K562 (cell line): Measurements from ENCODE around the gene PRR14L. TPM values are rescaled to one million over a fixed set of nuclear protein-coding genes. Genes with fewer than 3 reads are reported as not detected.
"Not testable (repeated sequence)": the region's sequence is repeated elsewhere in the genome, so short reads cannot be mapped to it uniquely, and the experiment has no call there.

Source experiments
- ATAC-seq: fragments of 200-7000 bp; cut with Tn5 transposase; 3 replicates; pipeline ENCODE4 v1.9.1; 2020; ENCODE audit warnings: moderate library complexity
- BruUV-seq: library from RNA; stranded (reverse); fragments of 400-500 nt; replicated peaks from 2 replicates; lab custom pipeline; 2021; lab: Mats Ljungman, UMichigan
- CTCF ChIA-PET: fragments of 300-600 bp; formaldehyde crosslinking; extraction: SDS; loops from one replicate; lab custom pipeline; 2021; ENCODE audit warnings: low intra/inter-chr PET ratio; lab: Yijun Ruan, JAX
- POLR2A ChIA-PET: fragments of 300-600, 350-650 bp; sonication (Branson Sonifier 250); formaldehyde crosslinking; extraction: SDS; loops from one replicate; lab custom pipeline; 2021; ENCODE audit warnings: antibody characterized with exemption, inconsistent platforms; lab: Yijun Ruan, JAX
- DNase-seq, 4 experiments: peaks; one replicate each; pipeline versions ENCODE4 v3.0.0 to v3.0.0-alpha.2; 2011 to 2018; ENCODE audit warnings: low spot score in 3 of 4, mixed read lengths in 3 of 4; ENCODE audit errors: extremely low read depth in 1 of 4
- FAIRE-seq: peaks from 2 replicates; lab custom pipeline; 2011; peaks lifted over from hg19 to GRCh38; lab: Jason Lieb, UNC
- H2AFZ ChIP-seq: 2 replicates; pipeline ENCODE4 v1.6.0; 2011; ENCODE audit warnings: low read depth, low read length, control low read depth, inconsistent platforms
- H3K27ac ChIP-seq: fragments of 200-600 bp; 3 replicates; pipeline ENCODE4 v1.8.0; 2011; ENCODE audit warnings: low read depth, mild to moderate bottlenecking, control low read depth, inconsistent platforms, low read length, moderate library complexity, mixed read lengths; ENCODE audit errors: extremely low read depth
- H3K27me3 ChIP-seq, 2 experiments: fragments of 300-600 bp in 1 of 2; 2 replicates in 1 of 2; 3 replicates in 1 of 2; pipeline versions ENCODE4 v1.6.0 to v1.8.0; 2011; ENCODE audit warnings: inconsistent platforms in 2 of 2, low read length in 2 of 2, mild to moderate bottlenecking in 1 of 2, mixed read lengths in 1 of 2, moderate library complexity in 1 of 2; ENCODE audit not compliant: control insufficient read depth in 2 of 2, insufficient read depth in 2 of 2
- H3K36me3 ChIP-seq: fragments of 300-600 bp; 3 replicates; pipeline ENCODE4 v1.8.0; 2011; ENCODE audit warnings: mild to moderate bottlenecking, low read length, inconsistent platforms; ENCODE audit not compliant: control insufficient read depth, insufficient read depth
- H3K4me1 ChIP-seq, 2 experiments: fragments of 200-600 bp in 1 of 2; replicated peaks in 1 of 2; 2 replicates in 1 of 2; 3 replicates in 1 of 2; pipeline versions ENCODE4 v1.5.1 to v1.8.0; 2011; ENCODE audit warnings: inconsistent platforms in 2 of 2, low read length in 2 of 2, mild to moderate bottlenecking in 1 of 2, mixed read lengths in 1 of 2, moderate library complexity in 1 of 2; ENCODE audit not compliant: control insufficient read depth in 2 of 2, insufficient read depth in 2 of 2
- H3K4me2 ChIP-seq: 2 replicates; pipeline ENCODE4 v1.6.1; 2011; ENCODE audit warnings: low read length, control low read depth, inconsistent platforms, mixed read lengths; ENCODE audit not compliant: insufficient read depth
- H3K4me3 ChIP-seq: fragments of 200-600 bp; sonication (generic), shearing (Covaris generic); 2 replicates; pipeline ENCODE4 v1.5.1; 2016; ENCODE audit warnings: control low read depth, inconsistent platforms
- H3K79me2 ChIP-seq: fragments of 200-600 bp; 3 replicates; pipeline ENCODE4 v1.8.0; 2011; ENCODE audit warnings: low read length, inconsistent platforms; ENCODE audit not compliant: control insufficient read depth, insufficient read depth
- H3K9ac ChIP-seq, 2 experiments: 2 replicates each; pipeline versions ENCODE4 v1.6.0 to v1.6.1; 2011; ENCODE audit warnings: low read depth in 2 of 2, low read length in 2 of 2, control low read depth in 1 of 2, inconsistent platforms in 1 of 2, mild to moderate bottlenecking in 1 of 2, mixed read lengths in 1 of 2; ENCODE audit not compliant: insufficient read depth in 1 of 2
- H3K9me1 ChIP-seq: one replicate; pipeline ENCODE4 v1.6.0; 2011; ENCODE audit warnings: inconsistent platforms, mild to moderate bottlenecking, low read length, moderate library complexity; ENCODE audit not compliant: control insufficient read depth, insufficient read depth
- H3K9me3 ChIP-seq: replicated peaks from 2 replicates; pipeline ENCODE4 v1.5.1; 2011; ENCODE audit warnings: low read depth, low read length, inconsistent platforms; ENCODE audit not compliant: control insufficient read depth, insufficient read depth
- H4K20me1 ChIP-seq: replicated peaks from 2 replicates; pipeline ENCODE4 v1.6.1; 2011; ENCODE audit warnings: low read length, inconsistent platforms, mixed read lengths; ENCODE audit not compliant: control insufficient read depth, insufficient read depth
- EP300 ChIP-seq: IDR thresholded peaks from 2 replicates; pipeline ENCODE4 v1.6.1; 2012; ENCODE audit warnings: low read length, improper control_type of control experiment
- GABPB1 ChIP-seq: sonication (generic); formaldehyde crosslinking; IDR thresholded peaks from 2 replicates; pipeline ENCODE4 v1.8.0; 2022; ENCODE audit warnings: mild to moderate bottlenecking, missing genetic modification reagents
- NCOA6 ChIP-seq: fragments of 450-650 bp; IDR thresholded peaks from 2 replicates; pipeline ENCODE4 v1.6.1; 2017; ENCODE audit warnings: mild to moderate bottlenecking
- POLR2H ChIP-seq: IDR thresholded peaks from 2 replicates; pipeline ENCODE4 v1.6.1; 2016; ENCODE audit warnings: missing genetic modification characterization, low read depth, mild to moderate bottlenecking, control low read depth, missing compliant biosample characterization, moderate library complexity
- SLC30A9 ChIP-seq: fragments of 250-450 bp; sonication (Bioruptor Pico); IDR thresholded peaks from 2 replicates; pipeline ENCODE4 v1.8.0; 2022; ENCODE audit warnings: mild to moderate bottlenecking, moderate library complexity
- SP2 ChIP-seq: IDR thresholded peaks from 2 replicates; pipeline ENCODE4 v1.6.1; 2011; ENCODE audit warnings: mild to moderate bottlenecking, low read depth, low read length, moderate library complexity; ENCODE audit not compliant: poor library complexity, severe bottlenecking; ENCODE audit errors: extremely low read depth
- WGBS: fragments of 100-300 bp; shearing (Covaris generic); methylation state at CpG from one replicate; pipeline ENCODE4 v1.1.6; 2016; ENCODE audit warnings: low coverage, mixed read lengths; ENCODE audit not compliant: insufficient coverage; ENCODE audit errors: missing lambda C conversion rate; 5-methylcytosine and 5-hydroxymethylcytosine counted together
- in situ Hi-C: fragments of 300-500 bp; cut with MboI; formaldehyde crosslinking; loops from 4 replicates; pipeline ENCODE4 v1.15.0; 2018; ENCODE audit warnings: inconsistent platforms, mixed read lengths
- intact Hi-C: fragments of 100-400 bp; cut with micrococcal nuclease; formaldehyde crosslinking; loops from 2 replicates; pipeline ENCODE4 v1.14.2; 2022
- polyA plus RNA-seq, 8 experiments: library from polyadenylated mRNA; depleted of rRNA in 4 of 8; stranded (reverse) in 5 of 8; unstranded in 3 of 8; fragments of >200 nt; fragmentation: Nextera tagmentation in 2 of 8; fragmentation: Illumina TruSeq in 1 of 8; extraction: Ambion mirVana in 2 of 8; extraction: Trizol in 1 of 8; gene quantifications; 2 replicates each; pipeline versions ENCODE4 v1.2.1 to v1.2.3, GENCODE V29; 2011 to 2014; ENCODE audit warnings: inconsistent platforms in 1 of 8, missing spikeins in 1 of 8
- total RNA-seq, 7 experiments: library from RNA; depleted of rRNA in 6 of 7; stranded (reverse); fragments of >200 nt in 6 of 7; fragmentation: Illumina TruSeq in 2 of 7; extraction: Trizol in 2 of 7; gene quantifications; 2 replicates each; pipeline versions ENCODE4 v1.2.1 to v1.2.3, GENCODE V29; 2011 to 2021; ENCODE audit warnings: low replicate concordance in 1 of 7

PRR14L gene
- total and polyA plus RNA-seq, 9 of the 15 experiments (the other 6 are each of a cell fraction or from before 2014, with no cell fraction given), result 2.8 to 36.3 (median 12.3) TPM

- TF ChIP-seq SP2 (peak; percentile 78), EP300 (peak; percentile 32; the same call in 1 of the 2 replicates), NCOA6 (no peak), POLR2H (peak; percentile 64; the same call in 1 of the 2 replicates), GABPB1 (CRISPR knock-in tag) (peak; percentile 51; the same call in 1 of the 2 replicates), SLC30A9 (CRISPR knock-in tag) (no peak)
Measured at GRCh38 chr22:31749636-31750364, at the start of gene PRR14L (continued).

DNA sequence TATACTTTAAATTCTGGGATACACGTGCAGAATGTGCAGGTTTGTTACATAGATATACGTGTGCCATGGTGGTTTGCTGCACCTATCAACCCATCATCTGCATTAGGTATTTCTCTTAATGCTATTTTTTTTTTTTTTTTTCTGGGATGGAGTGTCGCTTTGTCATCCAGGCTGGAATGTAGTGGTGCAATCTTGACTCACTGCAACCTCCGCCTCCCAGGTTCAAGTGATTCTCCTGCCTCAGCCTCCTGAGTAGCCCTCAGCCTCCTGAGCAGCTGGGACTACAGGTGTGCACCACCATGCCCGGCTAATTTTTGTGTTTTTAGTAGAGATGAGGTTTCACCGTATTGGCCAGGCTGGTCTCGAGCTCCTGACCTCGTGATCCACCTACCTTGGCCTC is 49.4 kb upstream of the PRR14L start:
- intact Hi-C loops, H3K4me2 ChIP-seq, H2AFZ ChIP-seq, BruUV-seq, FAIRE-seq, H3K27ac ChIP-seq, H3K9ac ChIP-seq, H3K9me3 ChIP-seq, H3K9me1 ChIP-seq, H3K27me3 ChIP-seq, H3K79me2 ChIP-seq, DNase-seq, in situ Hi-C loops, CTCF ChIA-PET, H3K4me1 ChIP-seq, H4K20me1 ChIP-seq, H3K4me3 ChIP-seq, ATAC-seq: not testable (repeated sequence)
- POLR2A ChIA-PET, result interaction anchor here (0.7 kb wide), 1 partner anchor 703 kb away, joined by 3 read pairs; no protein-coding TSS in a partner anchor
- 55% methylated on average over 2 of the region's 8 CpGs for WGBS
- peaks cover 41% of the 10 kb centered on the region; the same call in 2 of the 3 replicates for H3K36me3 ChIP-seq
